HG02973 (cell line): Measurements from ENCODE around the gene FAM181A.
A peak's percentile ranks its signal among the peaks of the same experiment; 100 is the strongest.

Experiments
- ATAC-seq: cut with Tn5 transposase; IDR thresholded peaks from one replicate; pipeline ENCODE4 v1.9.1; 2021; ENCODE audit warnings: moderate library complexity; ENCODE audit not compliant: unreplicated experiment

The FAM181A gene

GRCh38 chr14:93947282-93947681 is 20.1 kb downstream of the FAM181A start:
- ATAC-seq, result no peak

DNA sequence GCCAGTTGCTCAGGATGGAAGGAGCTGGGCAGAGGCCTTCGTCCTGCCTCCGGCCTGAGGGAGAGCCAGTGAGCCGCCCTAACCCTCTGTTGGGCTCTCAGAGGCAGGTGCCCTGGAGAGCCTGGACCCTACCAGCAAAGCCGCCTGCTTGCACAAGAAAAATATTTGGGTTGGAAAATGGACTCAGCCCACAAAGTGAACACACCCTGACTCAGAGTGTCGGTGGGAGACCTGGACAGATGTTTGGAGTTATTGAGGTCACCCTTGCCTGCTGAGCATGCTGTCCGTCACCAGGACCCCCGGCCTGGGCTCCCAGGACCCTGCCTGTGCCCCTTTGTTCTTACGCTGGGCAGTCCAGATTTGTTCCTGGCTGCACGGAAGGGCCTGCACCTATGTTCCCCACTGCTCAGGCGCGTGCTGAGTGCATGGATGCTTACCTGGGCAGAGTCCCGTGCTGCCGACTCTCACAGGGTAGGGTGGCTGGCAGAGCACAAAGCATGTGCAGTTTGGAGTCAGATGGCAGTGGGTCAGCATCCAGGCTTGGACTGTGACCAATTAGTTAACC is 22.4 kb downstream of the FAM181A start:
- ATAC-seq, result no peak

DNA sequence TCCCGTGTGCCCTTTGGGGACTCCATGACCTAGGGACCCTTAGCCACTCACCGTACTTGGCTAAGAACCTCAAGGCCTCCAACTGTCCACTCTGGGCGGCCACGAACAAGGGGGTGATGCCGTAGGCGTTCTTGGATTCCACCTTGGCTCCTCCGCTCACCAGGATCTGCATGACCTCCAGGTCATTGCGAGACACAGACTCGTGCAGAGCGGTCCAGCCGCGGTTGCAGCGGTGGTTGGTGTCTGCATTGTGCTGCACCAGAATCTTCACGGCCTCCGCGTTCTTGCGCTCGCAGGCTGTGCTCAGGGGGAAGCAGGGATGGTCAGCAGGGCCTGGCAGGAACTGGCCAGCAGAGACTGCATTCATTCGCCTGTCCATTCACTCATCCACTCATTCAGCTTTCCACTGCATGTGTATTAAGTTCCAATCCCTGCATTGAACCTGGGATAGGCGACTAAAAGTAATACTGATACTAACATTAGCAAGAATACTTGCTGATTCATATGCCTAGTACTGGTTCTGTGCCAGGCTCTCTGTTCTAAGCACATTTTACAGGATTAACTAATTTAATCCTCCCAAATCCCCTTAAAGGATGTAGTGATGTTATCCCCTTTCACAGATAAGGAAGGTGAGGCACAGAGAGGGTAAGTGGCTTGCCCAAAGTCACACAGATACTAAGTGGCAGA is 23.9 kb downstream of the FAM181A start:
- no peak for ATAC-seq

DNA sequence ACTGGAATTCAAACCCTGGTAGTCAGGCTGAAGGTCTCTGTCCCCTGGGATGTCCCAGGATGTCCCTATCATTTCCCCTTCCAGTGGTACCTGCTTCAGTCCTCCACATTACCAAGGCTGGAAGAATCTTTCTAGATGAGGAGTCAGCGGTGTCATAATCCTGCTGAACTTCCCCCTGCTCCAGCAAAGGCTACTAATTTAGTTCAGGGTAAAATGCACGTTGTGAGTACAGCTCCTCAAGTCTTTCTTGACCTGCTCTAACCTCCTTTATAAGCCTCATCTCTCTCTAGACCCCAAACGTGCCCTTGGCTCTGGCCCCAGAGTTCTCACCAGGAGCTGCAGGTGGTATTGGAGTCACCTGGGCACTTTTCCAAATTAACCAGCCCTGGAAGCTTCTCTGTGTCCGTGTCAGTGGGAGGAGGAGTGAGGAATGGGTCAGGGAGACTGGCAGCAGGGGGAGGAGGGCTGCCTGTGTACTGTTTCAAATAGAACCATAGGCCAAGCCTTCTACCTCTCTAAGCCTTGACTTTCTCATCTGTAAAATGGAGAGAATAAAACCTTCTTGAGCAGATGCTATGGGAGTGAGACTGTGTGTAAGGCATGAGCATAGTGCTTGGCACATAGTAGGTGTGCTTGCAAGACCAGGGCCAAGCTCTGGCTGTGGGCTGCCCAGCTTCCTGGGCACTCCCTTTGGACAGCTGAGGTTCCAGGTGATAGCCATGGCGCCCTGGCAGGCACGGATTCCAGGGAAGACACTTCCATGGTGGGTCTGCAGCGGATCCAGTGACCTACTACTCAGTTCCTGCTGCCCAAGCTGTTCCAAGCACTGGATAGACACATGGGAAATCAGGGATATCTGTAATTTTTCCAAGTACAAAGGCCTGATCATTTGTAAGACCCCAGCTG is 24.7 kb downstream of the FAM181A start:
- ATAC-seq, result no peak

DNA sequence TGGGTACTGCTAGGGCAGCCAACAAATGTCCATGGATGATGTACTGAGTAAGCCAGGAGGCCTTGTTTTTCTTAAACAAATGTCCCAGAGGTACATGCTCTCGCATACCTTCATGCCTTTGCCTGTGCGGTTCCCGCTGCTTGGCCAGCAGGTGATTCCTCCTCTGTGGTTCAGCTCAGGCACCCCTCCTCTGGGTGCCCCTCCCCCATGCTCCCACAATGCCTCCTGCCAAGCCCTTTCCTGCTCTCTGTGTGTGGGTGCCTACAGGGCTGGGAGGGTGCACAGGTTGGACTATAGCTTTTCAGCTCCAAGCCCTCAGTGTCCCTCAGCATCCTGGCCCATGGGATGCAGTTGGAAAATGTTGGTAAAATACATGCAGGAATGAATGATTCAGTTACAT is 25.7 kb downstream of the FAM181A start:
- ATAC-seq, result no peak

DNA sequence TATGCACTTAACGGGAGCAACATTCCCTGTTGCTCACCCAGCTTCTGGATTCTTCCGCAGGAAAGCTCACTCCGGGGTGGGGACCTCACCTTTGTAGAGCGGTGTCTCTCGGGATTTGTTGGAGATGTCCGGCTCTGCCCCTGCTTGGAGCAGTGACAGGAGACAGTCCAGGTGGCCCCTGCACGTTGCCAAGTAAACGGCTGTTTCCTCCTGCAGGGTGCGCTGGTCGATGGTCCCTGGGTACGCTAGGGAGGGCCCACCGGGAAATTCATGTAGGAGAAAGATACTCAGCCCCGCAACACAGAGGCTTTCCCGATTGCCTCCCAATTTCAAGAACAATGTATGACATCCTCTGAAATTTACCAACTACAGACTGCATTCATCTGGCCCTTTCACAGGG is 26.1 kb downstream of the FAM181A start:
- no peak for ATAC-seq

- no peak for ATAC-seq
Observed at GRCh38 chr14:93953739-93954515, 26.8 kb downstream of the FAM181A start.

DNA sequence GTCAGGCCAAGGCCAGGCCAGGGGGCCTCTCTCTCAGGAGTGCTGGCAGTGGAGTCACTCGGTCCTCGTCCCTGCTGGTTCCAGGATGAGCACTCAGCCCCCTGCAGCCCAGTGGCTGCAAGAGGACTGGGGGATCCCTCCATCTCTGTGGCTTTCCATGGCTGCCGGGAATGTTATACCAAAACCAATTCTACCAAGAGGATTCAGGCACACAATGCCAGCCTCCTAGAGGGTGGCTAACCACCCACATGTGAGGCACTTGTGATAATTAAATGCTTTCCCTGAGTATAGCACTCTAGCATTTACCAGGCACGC is 27.3 kb downstream of the FAM181A start:
- ATAC-seq, result no peak

DNA sequence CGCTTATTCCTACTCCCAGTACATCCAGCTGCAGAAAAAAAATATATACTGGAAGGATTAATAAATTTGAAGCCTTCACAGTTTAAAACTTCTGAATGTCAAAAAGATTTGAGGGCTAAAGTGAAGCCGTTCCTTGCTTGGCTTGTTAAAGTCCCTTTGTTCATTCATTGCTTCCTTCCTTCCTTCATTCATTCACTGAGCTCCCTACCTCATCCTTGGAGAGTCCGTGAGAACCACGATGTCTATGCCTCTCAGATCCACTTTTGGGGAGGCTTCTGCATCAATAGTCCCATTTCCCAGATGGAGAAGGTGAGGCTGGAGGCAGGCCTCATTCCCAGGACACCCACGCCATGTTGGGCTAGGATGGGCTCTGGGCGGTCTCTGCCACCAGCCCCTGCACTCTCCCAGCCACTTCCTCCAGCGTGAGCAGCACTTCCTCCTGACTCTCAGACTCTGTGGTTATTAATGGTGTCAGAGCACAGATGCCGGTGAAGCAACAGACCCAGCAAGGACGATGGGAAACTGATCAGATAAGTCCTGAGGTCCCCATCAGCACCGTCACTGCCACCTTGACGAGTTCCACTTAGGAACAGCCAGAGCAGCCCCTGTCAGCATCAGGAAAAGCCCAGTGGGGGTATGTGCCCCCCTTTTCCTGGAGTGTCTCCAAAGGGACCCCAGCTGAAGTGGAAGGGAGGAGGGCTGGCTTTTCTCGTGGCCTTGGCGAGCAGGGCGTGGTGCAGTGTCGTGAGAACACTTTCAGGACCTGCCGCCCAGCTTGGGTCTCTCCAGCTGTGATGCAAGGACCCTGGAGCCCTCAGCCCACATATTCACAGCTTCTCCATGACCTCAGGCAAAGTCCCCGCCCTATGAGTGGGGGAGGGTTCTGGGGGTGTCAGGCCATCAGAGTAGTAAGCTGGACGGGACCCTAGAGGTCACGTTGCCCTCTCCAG is 28.0 kb downstream of the FAM181A start:
- peak; percentile 25 for ATAC-seq

- no peak for ATAC-seq
Observed at GRCh38 chr14:93955850-93956481, 28.8 kb downstream of the FAM181A start.

DNA sequence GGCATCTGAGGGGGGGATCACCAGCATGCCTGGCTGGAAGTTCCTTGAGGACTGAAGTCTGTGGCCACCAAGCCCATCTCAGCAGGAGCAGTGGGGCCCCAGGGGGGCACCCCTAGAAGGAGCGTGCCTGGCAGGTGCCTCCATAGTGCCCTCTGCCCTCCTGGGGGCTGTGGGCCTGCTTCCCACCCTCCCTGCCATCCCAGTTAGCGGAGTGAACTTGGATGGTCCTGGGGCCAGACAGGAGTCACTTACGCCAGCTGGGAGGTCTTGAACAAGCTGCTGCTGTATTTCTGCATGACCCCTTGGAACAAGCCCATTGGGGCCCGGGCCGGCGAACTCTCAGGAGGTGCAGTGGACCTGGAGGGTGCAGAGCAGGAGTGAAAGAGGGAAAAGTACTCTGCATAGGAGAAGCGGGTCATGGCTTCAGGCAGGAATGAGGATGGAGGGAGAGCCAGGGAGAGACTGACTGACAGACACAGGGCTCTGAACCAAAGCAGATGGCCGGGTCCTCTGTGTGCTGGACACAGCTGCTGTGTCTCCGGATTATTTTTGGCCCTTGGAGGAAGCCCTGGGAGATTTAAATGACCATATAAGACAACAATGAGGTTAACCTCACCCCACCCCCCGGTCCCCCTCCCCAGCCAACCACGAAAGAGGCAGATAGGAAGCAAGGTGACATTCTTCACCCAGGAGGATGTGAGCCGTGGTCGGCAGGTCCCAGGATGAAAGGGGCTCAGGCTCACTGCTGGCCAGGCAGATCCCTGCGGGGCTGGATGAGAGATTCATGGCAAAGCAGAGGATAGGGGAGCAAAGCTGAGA is 29.6 kb downstream of the FAM181A start:
- no peak for ATAC-seq

DNA sequence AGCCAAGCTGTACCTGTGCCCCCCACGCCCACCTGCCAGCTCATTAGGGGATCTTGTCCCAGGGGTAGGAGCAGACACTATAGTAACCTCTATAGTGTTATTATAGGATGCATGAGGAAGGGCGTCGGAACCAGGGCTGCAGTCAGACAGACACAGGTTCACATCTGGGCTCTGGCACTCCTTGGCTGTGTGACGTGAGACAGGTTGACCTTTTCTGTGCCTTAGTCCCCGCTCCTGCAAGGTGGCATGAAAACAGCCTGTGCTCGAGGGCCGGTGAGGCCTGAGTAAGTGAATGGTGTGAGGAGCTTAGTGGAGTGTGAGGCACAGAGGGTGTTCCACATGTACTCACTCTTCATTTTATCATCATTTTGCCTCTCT is 30.2 kb downstream of the FAM181A start:
- no peak for ATAC-seq

DNA sequence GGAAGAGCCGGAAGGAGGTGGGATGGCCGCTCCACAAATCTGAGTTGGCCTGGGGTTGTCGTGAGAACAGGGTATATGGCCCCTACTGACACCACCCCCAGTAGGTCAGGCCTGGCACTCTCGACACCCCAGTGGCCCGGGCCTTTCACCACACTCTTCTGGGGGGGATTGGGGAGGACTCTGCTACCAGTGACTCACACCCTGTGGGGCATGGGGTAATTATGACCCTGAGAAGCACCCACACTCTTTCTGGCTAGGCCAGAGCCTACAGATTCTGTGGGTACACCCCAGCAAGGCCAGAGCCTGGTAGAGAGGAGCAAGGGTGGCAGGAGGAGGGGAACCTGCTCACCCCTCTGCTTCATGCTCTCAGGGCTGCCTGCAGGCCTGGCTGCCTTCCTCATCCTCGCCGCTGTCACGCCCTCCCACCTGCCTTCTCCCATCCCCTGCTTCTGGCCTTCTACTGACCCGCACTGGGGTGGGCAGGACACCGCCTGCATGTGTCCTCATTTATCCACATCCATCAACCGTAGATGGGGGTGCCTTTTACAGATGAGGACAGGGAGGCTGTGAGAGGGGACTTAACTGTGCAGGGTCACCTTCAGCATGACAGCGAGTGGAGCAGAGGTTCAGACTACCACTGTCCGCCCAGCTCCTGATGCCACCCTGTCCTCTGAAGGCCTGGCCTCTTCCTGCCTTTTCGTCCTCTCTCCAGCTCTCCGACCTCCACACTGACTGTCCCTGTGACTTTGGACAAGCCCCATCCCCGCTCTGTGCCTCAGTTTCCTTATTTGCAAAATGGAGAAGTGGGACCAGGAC is 30.8 kb downstream of the FAM181A start:
- no peak for ATAC-seq

DNA sequence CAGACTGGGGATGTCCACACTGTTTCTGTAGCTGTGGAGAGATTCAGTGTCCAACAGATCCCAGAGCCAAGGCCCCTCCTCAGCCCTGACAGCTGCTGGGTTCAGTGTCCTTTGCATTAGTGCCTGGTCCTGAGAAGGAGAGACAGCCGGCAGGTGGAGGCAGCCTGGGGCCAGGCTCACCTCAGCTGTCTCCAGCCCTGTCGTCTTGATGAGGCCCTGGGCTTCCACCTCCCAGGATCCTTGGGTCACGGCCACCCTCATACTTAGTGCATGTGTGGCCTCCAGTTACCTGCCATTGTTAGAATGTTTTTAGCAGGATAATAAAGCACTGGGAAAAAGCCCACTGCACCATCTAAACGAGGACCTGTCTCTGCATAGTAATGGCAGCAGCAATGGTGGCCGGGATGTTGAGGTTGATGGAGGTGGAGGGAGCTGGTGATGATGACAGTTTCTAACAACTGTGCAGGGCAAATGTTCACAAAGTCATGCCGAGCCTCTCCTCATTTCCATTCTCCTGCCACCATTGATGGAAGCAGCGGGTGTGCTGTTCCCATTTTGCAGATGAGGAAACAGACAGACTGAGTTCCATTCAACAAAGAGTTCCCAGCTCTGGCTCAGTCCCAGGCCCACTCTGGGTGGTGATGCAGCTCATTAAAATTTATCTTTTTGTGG is 31.6 kb downstream of the FAM181A start:
- no peak for ATAC-seq

DNA sequence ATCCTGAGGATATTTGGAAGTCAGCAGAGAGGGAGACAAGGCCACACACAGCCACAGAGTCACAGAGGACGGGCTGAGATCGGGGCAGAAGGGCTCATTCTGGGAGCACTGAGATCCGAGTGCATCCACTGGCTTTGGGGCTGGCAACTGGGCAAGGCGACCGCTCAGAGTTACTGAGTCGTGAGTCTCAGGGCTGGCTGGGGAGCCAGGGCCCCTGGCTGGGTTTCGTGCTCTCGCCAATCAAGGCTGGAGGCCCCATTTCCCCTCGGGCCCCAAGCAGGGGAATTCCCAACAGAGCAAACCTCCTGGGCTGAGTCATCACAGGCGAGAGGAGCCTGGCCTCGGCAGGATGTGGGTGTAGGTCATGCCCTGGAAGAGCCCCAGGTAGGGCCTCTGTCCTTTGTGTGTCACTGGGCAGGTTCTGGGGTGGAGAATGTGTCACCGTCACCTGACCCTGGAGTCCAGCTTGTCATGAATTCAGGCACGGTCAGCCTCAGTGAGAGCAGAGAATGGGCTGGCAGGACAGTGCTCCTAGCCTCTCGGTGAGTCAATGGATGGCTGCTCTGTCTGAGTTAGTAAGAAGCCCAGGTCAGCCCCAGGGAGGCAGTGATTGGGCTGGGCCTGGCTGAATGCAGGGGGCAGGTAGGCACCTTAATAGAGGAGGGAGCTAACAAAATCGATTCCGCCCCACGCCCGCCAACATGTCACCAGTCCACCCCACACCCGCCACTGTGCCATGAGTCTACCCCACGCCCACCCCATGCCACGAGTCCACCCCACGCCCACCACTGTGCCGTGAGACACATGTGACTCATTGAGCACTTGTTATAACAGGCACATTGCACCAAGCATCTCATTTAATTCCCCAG is 32.3 kb downstream of the FAM181A start:
- peak; percentile 62 for ATAC-seq

DNA sequence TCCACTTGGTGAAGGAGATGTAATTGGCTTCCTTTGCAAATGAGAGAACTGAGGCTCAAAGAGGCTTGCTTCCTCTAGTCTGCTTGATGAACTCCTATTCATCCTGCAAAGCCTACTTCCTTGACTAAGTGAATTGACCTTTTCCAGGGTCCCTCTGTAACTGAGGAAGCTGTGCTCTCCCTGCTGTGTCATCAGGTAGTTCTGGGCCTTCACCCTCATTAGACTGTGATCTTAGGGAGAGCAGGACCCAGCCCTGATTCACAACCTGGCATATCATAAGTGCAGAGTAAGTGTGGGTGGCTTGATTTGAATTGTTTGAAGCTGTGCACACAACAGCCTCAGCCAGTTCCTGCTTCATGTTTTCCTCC is 32.9 kb downstream of the FAM181A start:
- no peak for ATAC-seq
